Activated naive CD4-positive, alpha-beta T cell treated with anti-CD3 and anti-CD28 coated beads, Interleukin-2, amount 10 ng/mL, durations not matched to agents 7 days and 5 days (primary cell): ENCODE measurements around the gene NUDT3.

Experiments used
- CTCF ChIA-PET: fragments of 350-600 bp; sonication (Branson Sonifier 250); formaldehyde crosslinking; loops from one replicate; lab custom pipeline; 2021; ENCODE audit warnings: antibody characterized with exemption; lab: Charles Lee
- DNase-seq: peaks from one replicate; pipeline ENCODE4 v3.0.0-alpha.2; 2020
- H3K27ac Mint-ChIP-seq: one replicate; pipeline ENCODE4 v1.8.0; 2021; ENCODE audit warnings: mild to moderate bottlenecking, moderate library complexity, mixed read lengths
- H3K27me3 Mint-ChIP-seq: one replicate; pipeline ENCODE4 v1.8.0; 2021; ENCODE audit warnings: mild to moderate bottlenecking, mixed read lengths
- H3K36me3 Mint-ChIP-seq: one replicate; pipeline ENCODE4 v1.8.0; 2021; ENCODE audit warnings: mixed read lengths
- H3K4me1 Mint-ChIP-seq: one replicate; pipeline ENCODE4 v1.8.0; 2021; ENCODE audit warnings: mixed read lengths
- H3K4me3 Mint-ChIP-seq: one replicate; pipeline ENCODE4 v1.8.0; 2021; ENCODE audit warnings: mild to moderate bottlenecking, moderate library complexity, mixed read lengths
- H3K9me3 Mint-ChIP-seq: one replicate; pipeline ENCODE4 v1.8.0; 2021; ENCODE audit warnings: mixed read lengths

Gene NUDT3

GRCh38 chr6:34242252-34243130 is 150.0 kb downstream of the NUDT3 start:
- no peaks in the 10 kb centered on the region for H3K27me3 Mint-ChIP-seq
- no peak overlapping the region for H3K4me3 Mint-ChIP-seq
- H3K36me3 Mint-ChIP-seq = peaks cover 55% of the 10 kb centered on the region
- CTCF ChIA-PET = interaction anchor here (2.7 to 2.8 kb wide), 2 partner anchors 46 kb away, joined by 8 to 10 read pairs; no protein-coding TSS in a partner anchor
- no peaks in the 10 kb centered on the region for H3K9me3 Mint-ChIP-seq
- H3K4me1 Mint-ChIP-seq = peaks cover 83% of the 10 kb centered on the region
- no peak for DNase-seq
- peak overlapping the region; percentile 82 for H3K27ac Mint-ChIP-seq

GRCh38 chr6:34241351-34242215 is 150.9 kb downstream of the NUDT3 start:
- H3K4me1 Mint-ChIP-seq = peaks cover 76% of the 10 kb centered on the region
- CTCF ChIA-PET = interaction anchor here (2.8 kb wide), 1 partner anchor 45 kb away, joined by 10 read pairs; no protein-coding TSS in a partner anchor
- H3K36me3 Mint-ChIP-seq = peaks cover 55% of the 10 kb centered on the region
- no peaks in the 10 kb centered on the region for H3K9me3 Mint-ChIP-seq
- no peaks in the 10 kb centered on the region for H3K27me3 Mint-ChIP-seq
- H3K27ac Mint-ChIP-seq = peak overlapping the region; percentile 67
- no peak overlapping the region for H3K4me3 Mint-ChIP-seq
- no peak for DNase-seq

- H3K27me3 Mint-ChIP-seq = no peaks in the 10 kb centered on the region
- H3K27ac Mint-ChIP-seq = peak overlapping the region; percentile 67
- H3K4me3 Mint-ChIP-seq = no peak overlapping the region
- H3K9me3 Mint-ChIP-seq = no peaks in the 10 kb centered on the region
- no peak for DNase-seq
- CTCF ChIA-PET = interaction anchor here (1.3 to 2.8 kb wide), 2 partner anchors 44 to 77 kb away, joined by 5 to 10 read pairs; no protein-coding TSS in a partner anchor
- peaks cover 72% of the 10 kb centered on the region for H3K4me1 Mint-ChIP-seq
- peaks cover 52% of the 10 kb centered on the region for H3K36me3 Mint-ChIP-seq
These were observed 151.9 kb downstream of the NUDT3 start for GRCh38 chr6:34240329-34241248.

- H3K27me3 Mint-ChIP-seq = no peaks in the 10 kb centered on the region
- no peak overlapping the region for H3K27ac Mint-ChIP-seq
- no peak overlapping the region for H3K4me3 Mint-ChIP-seq
These were observed 152.6 kb downstream of the NUDT3 start for GRCh38 chr6:34239893-34240292.

GRCh38 chr6:34239500-34239825 is 153.0 kb downstream of the NUDT3 start:
- Mint-ChIP-seq H3K36me3 (peaks cover 45% of the 10 kb centered on the region), H3K9me3 (no peaks in the 10 kb centered on the region), H3K4me1 (peaks cover 64% of the 10 kb centered on the region), H3K27ac (peak overlapping the region; percentile 97), H3K4me3 (peak overlapping the region; percentile 91), H3K27me3 (no peaks in the 10 kb centered on the region)
- DNase-seq = no peak
- CTCF ChIA-PET = interaction anchor here (1.3 to 2.8 kb wide), 2 partner anchors 43 to 76 kb away, joined by 5 to 10 read pairs; no protein-coding TSS in a partner anchor

More at GRCh38 chr6:34239893-34240292, 152.6 kb downstream of the NUDT3 start:
- CTCF ChIA-PET = interaction anchor here (1.3 to 2.8 kb wide), 2 partner anchors 44 to 76 kb away, joined by 5 to 10 read pairs; no protein-coding TSS in a partner anchor
- H3K4me1 Mint-ChIP-seq = peaks cover 65% of the 10 kb centered on the region
- H3K36me3 Mint-ChIP-seq = peaks cover 46% of the 10 kb centered on the region
- H3K9me3 Mint-ChIP-seq = no peaks in the 10 kb centered on the region
- no peak for DNase-seq

GRCh38 chr6:34238585-34239499 is 153.6 kb downstream of the NUDT3 start:
- Mint-ChIP-seq H3K27me3 (no peaks in the 10 kb centered on the region), H3K9me3 (no peaks in the 10 kb centered on the region), H3K27ac (peak overlapping the region; percentile 97), H3K36me3 (peaks cover 44% of the 10 kb centered on the region), H3K4me3 (peak overlapping the region; percentile 91), H3K4me1 (peaks cover 64% of the 10 kb centered on the region)
- CTCF ChIA-PET = no interaction called here
- DNase-seq = no peak

- H3K4me3 Mint-ChIP-seq = peak overlapping the region; percentile 91
- peaks cover 39% of the 10 kb centered on the region for H3K36me3 Mint-ChIP-seq
- CTCF ChIA-PET = interaction anchor here (1.9 kb wide), 1 partner anchor 41 kb away, joined by 10 read pairs; no protein-coding TSS in a partner anchor
- H3K27ac Mint-ChIP-seq = peak overlapping the region; percentile 97
- peaks cover 55% of the 10 kb centered on the region for H3K4me1 Mint-ChIP-seq
- H3K9me3 Mint-ChIP-seq = no peaks in the 10 kb centered on the region
- H3K27me3 Mint-ChIP-seq = no peaks in the 10 kb centered on the region
- DNase-seq = peak; percentile 86
These were observed 154.5 kb downstream of the NUDT3 start for GRCh38 chr6:34237722-34238584.

- CTCF ChIA-PET = interaction anchor here (0.8 to 1.9 kb wide), 2 partner anchors 10 to 41 kb away, joined by 3 to 10 read pairs; no protein-coding TSS in a partner anchor
- H3K36me3 Mint-ChIP-seq = peaks cover 33% of the 10 kb centered on the region
- no peak overlapping the region for H3K27ac Mint-ChIP-seq
- no peaks in the 10 kb centered on the region for H3K27me3 Mint-ChIP-seq
- no peak overlapping the region for H3K4me3 Mint-ChIP-seq
- H3K9me3 Mint-ChIP-seq = no peaks in the 10 kb centered on the region
- DNase-seq = peak; percentile 55
- peaks cover 49% of the 10 kb centered on the region for H3K4me1 Mint-ChIP-seq
These were observed 155.2 kb downstream of the NUDT3 start for GRCh38 chr6:34237316-34237721.

- peak; percentile 92 for DNase-seq
- CTCF ChIA-PET = interaction anchor here (0.8 to 1.9 kb wide), 3 partner anchors 9 to 40 kb away, joined by 3 to 10 read pairs (median 3); no protein-coding TSS in a partner anchor
- Mint-ChIP-seq H3K27ac (peak within 1 kb of the TSS; percentile 95), H3K4me3 (peak within 1 kb of the TSS; percentile 88), H3K9me3 (no peaks in the 10 kb centered on the region), H3K36me3 (peaks cover 28% of the 10 kb centered on the region), H3K4me1 (peaks cover 42% of the 10 kb centered on the region), H3K27me3 (no peaks in the 10 kb centered on the region)
These were observed 155.8 kb downstream of the NUDT3 start, which contains the start of gene HMGA1 for GRCh38 chr6:34236443-34237315. HMGA1 (plus strand) TSS chr6:34236873; CDS start chr6:34240781, 3,908 bp downstream.

GRCh38 chr6:34236131-34236442 is 156.4 kb downstream of the NUDT3 start:
- H3K27ac Mint-ChIP-seq = peak overlapping the region; percentile 95

More at GRCh38 chr6:34236131-34236442, 156.4 kb downstream of the NUDT3 start:
- Mint-ChIP-seq H3K36me3 (peaks cover 22% of the 10 kb centered on the region), H3K27me3 (no peaks in the 10 kb centered on the region), H3K9me3 (no peaks in the 10 kb centered on the region), H3K4me3 (peak overlapping the region; percentile 88), H3K4me1 (peaks cover 37% of the 10 kb centered on the region)
- peak; percentile 68 for DNase-seq
- CTCF ChIA-PET = interaction anchor here (0.8 to 1.9 kb wide), 2 partner anchors 12 to 39 kb away, joined by 3 to 10 read pairs; no protein-coding TSS in a partner anchor
